Breast epithelium (tissue), 4 donors: Measurements from ENCODE around the gene HERC3. TPM values are rescaled to one million over a fixed set of nuclear protein-coding genes. Genes with fewer than 3 reads are reported as not detected.
A peak's percentile ranks its signal among the peaks of the same experiment; 100 is the strongest.

Experiments used
- DNase-seq, 2 donors: peaks; one replicate each; pipeline ENCODE4 v3.0.0-alpha.2; 2019; ENCODE audit warnings: low spot score in 2 of 2
- H3K27ac ChIP-seq, 2 donors: fragments of 200-600 bp; sonication (generic) in 1 of 2; one replicate each; pipeline ENCODE4 v1.5.1; 2016 to 2019; ENCODE audit warnings: mild to moderate bottlenecking in 1 of 2
- H3K27me3 ChIP-seq, 2 donors: fragments of 200-600 bp; sonication (generic) in 1 of 2; one replicate each; pipeline versions ENCODE4 v1.5.1 to v1.6.0; 2017 to 2019; ENCODE audit warnings: control low read depth in 1 of 2, mild to moderate bottlenecking in 1 of 2
- H3K36me3 ChIP-seq: fragments of 200-600 bp; one replicate; pipeline ENCODE4 v1.5.1; 2019
- H3K4me1 ChIP-seq, 2 donors: fragments of 200-600 bp; sonication (generic); one replicate each; pipeline ENCODE4 v1.5.1; 2016 to 2019; ENCODE audit warnings: control low read depth in 1 of 2
- H3K4me3 ChIP-seq, 3 donors: fragments of 200-600 bp; sonication (generic); 1 replicate in 2 of 3; 2 replicates in 1 of 3; pipeline ENCODE4 v1.5.1; 2016 to 2019; ENCODE audit warnings: mild to moderate bottlenecking in 3 of 3, moderate library complexity in 2 of 3
- H3K9me3 ChIP-seq, 2 donors: fragments of 200-600 bp; sonication (generic) in 1 of 2; one replicate each; pipeline ENCODE4 v1.5.1; 2016 to 2019; ENCODE audit warnings: control low read depth in 1 of 2
- POLR2A ChIP-seq: fragments of 450-650 bp; IDR thresholded peaks from one replicate; pipeline ENCODE4 v1.6.1; 2016; ENCODE audit warnings: antibody characterized with exemption, mild to moderate bottlenecking, moderate library complexity
- POLR2AphosphoS5 ChIP-seq, 3 donors: sonication (generic); formaldehyde crosslinking; IDR thresholded peaks; one replicate each; pipeline ENCODE4 v1.6.1; 2017; ENCODE audit warnings: antibody characterized with exemption in 3 of 3
- intact Hi-C: fragments of 100-400 bp; cut with DNase I; formaldehyde crosslinking; loops from one replicate; pipeline ENCODE4 v1.15.1; 2023; ENCODE audit warnings: low total_unique reads
- total RNA-seq, 3 donors: library from RNA; depleted of rRNA; stranded (reverse); fragments of >200 nt; gene quantifications; one replicate each; pipeline ENCODE4 v1.1.0, GENCODE V29; 2016
- TF ChIP-seq, protein P1 (sequence below), 3 donors: fragments of 450-650 bp; IDR thresholded peaks; one replicate each; pipeline ENCODE4 v1.5.1; 2016 to 2017; ENCODE audit warnings: antibody characterized with exemption in 3 of 3, mild to moderate bottlenecking in 3 of 3, moderate library complexity in 3 of 3

Gene HERC3
- total RNA-seq, 3 donors from 2014 or later, result 34.1 to 60.9 (median 35.4) TPM

DNA sequence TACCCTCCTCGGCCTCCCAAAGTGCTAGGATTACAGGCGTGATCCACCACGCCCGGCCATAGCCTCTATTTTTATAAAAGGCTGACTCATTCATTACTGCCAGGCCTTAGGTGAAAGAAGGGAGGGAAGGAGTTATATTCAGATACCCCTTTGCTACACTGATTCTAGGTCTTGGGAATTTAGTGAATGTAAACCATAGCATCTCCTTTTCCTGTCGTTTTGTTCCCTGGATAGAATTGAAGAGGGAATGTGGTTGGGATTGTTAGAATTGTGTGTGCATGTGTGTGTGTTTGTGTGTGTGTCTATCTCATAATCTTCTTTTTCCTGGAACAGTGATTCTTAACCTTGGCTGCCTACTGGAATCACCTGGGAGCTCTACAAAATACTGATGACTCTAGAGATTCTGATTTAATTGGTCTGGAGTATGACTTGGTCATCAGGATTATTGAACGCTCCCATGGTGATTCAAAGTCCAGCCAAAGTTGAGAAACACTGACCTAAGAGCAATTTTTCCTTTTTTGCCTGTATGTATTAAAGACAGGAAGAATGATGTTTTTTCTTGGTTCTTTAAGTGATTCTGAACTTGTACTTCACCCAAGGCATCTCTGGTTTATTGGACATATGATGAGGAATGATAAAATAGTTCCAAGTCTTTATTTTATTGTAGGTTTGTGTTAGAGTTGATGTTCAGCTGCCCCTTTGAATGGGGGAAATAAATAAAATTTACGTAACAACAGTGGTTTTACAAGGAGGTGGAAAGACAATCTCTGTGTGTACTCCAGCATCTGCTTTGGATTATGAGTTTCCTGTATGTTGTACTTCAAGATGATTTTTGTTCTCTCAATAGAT is 68.4 kb downstream of the HERC3 start:
- Histone ChIP-seq H3K4me3 (no peak overlapping the region), H3K36me3 (no peaks in the 10 kb centered on the region), H3K4me1 (no peaks in the 10 kb centered on the region), H3K27me3 (no peaks in the 10 kb centered on the region), H3K27ac (no peak overlapping the region), H3K9me3 (no peaks in the 10 kb centered on the region)
- intact Hi-C loops, result loop anchor here (10.0 kb wide), 1 partner anchor 136 kb away; the partner anchor contains the start of gene PYURF
- TF ChIP-seq POLR2AphosphoS5 (IDR thresholded peaks at IDR 0.05) (no peak), POLR2A (no peak)
- TF ChIP-seq, protein P1, sequence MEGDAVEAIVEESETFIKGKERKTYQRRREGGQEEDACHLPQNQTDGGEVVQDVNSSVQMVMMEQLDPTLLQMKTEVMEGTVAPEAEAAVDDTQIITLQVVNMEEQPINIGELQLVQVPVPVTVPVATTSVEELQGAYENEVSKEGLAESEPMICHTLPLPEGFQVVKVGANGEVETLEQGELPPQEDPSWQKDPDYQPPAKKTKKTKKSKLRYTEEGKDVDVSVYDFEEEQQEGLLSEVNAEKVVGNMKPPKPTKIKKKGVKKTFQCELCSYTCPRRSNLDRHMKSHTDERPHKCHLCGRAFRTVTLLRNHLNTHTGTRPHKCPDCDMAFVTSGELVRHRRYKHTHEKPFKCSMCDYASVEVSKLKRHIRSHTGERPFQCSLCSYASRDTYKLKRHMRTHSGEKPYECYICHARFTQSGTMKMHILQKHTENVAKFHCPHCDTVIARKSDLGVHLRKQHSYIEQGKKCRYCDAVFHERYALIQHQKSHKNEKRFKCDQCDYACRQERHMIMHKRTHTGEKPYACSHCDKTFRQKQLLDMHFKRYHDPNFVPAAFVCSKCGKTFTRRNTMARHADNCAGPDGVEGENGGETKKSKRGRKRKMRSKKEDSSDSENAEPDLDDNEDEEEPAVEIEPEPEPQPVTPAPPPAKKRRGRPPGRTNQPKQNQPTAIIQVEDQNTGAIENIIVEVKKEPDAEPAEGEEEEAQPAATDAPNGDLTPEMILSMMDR (IDR thresholded peaks at IDR 0.05), result no peak
- DNase-seq, result no peak

- H3K36me3 ChIP-seq, result no peaks in the 10 kb centered on the region
- TF ChIP-seq, protein P1 (IDR thresholded peaks at IDR 0.05), result no peak
- TF ChIP-seq POLR2AphosphoS5 (IDR thresholded peaks at IDR 0.05), result no peak
- no peak for TF ChIP-seq POLR2A
- no peaks in the 10 kb centered on the region for H3K4me1 ChIP-seq
- no peaks in the 10 kb centered on the region for H3K27me3 ChIP-seq
- intact Hi-C loops, result loop anchor here (10.0 kb wide), 1 partner anchor 137 kb away; the partner anchor contains the start of gene PYURF
- H3K4me3 ChIP-seq, result no peak overlapping the region
- H3K9me3 ChIP-seq, result no peaks in the 10 kb centered on the region
- no peak for DNase-seq
- H3K27ac ChIP-seq, result no peak overlapping the region
Observed at GRCh38 chr4:88661739-88662138, 69.5 kb downstream of the HERC3 start.

- H3K4me1 ChIP-seq, result no peaks in the 10 kb centered on the region
- no peaks in the 10 kb centered on the region for H3K27me3 ChIP-seq
- no peaks in the 10 kb centered on the region for H3K36me3 ChIP-seq
- TF ChIP-seq POLR2AphosphoS5 (IDR thresholded peaks at IDR 0.05) (no peak), POLR2A (no peak)
- TF ChIP-seq, protein P1 (IDR thresholded peaks at IDR 0.05), result peak in 1 of 3 donors; percentile 27
- intact Hi-C loops, result no loop called here
- no peak overlapping the region for H3K27ac ChIP-seq
- no peaks in the 10 kb centered on the region for H3K9me3 ChIP-seq
- DNase-seq, result no peak
- H3K4me3 ChIP-seq, result no peak overlapping the region
Observed at GRCh38 chr4:88672987-88673386, 80.7 kb downstream of the HERC3 start.

- TF ChIP-seq, protein P1 (IDR thresholded peaks at IDR 0.05), result no peak
- TF ChIP-seq POLR2AphosphoS5 (IDR thresholded peaks at IDR 0.05) (no peak), POLR2A (no peak)
- H3K27ac ChIP-seq, result no peak overlapping the region
- DNase-seq, result no peak
- no peaks in the 10 kb centered on the region for H3K4me1 ChIP-seq
- intact Hi-C loops, result no loop called here
- H3K27me3 ChIP-seq, result no peaks in the 10 kb centered on the region
- H3K36me3 ChIP-seq, result no peaks in the 10 kb centered on the region
- H3K9me3 ChIP-seq, result no peaks in the 10 kb centered on the region
- no peak overlapping the region for H3K4me3 ChIP-seq
Observed at GRCh38 chr4:88673886-88674285, 81.6 kb downstream of the HERC3 start.

DNA sequence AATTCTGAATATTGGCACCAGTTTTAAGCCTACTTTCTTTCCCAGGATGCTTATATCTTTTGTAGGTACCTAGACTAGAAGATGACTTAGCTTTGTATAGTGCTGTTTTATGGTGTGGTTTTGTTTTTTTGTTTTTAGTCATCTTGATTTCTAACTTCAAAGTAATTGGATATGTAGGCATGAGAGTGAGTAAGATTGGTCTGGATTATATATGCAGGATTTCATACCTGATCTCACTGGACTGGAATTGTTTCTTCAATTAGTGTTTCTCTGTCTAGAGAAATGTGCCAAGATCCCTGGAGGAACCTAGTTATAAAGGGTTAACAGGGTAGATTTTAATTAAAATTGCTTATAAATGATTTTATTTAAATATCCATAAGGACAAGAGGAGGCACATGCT is 82.3 kb downstream of the HERC3 start:
- Histone ChIP-seq H3K27ac (no peak overlapping the region), H3K4me1 (no peaks in the 10 kb centered on the region), H3K9me3 (no peaks in the 10 kb centered on the region), H3K27me3 (no peaks in the 10 kb centered on the region), H3K4me3 (no peak overlapping the region), H3K36me3 (no peaks in the 10 kb centered on the region)
- intact Hi-C loops, result no loop called here
- TF ChIP-seq, protein P1 (IDR thresholded peaks at IDR 0.05), result no peak
- TF ChIP-seq POLR2AphosphoS5 (IDR thresholded peaks at IDR 0.05), result no peak
- TF ChIP-seq POLR2A, result no peak
- no peak for DNase-seq
